ENCODE measurements around the gene AP3S2.

DNA sequence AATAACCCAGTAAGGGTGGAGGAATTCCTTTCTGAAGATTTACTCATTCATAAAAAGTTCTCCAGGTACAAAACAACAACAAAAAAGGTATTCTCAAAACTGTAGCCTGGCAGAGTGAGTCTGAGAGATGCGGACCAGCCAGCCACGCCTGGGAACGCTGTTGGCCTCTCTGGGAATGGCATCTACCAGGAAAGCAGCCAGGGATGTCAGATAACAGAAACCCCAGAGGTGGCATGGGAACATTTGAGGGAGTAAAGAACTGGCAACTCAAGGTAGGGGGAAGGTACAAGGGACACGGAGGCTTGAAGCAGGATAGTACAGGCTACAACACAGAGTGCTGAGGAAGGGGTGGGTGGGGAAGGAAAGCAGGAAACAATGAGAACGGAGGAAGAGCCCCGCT lies 7.1 kb upstream of the AP3S2 start:
- TF ChIP-seq, protein P1, sequence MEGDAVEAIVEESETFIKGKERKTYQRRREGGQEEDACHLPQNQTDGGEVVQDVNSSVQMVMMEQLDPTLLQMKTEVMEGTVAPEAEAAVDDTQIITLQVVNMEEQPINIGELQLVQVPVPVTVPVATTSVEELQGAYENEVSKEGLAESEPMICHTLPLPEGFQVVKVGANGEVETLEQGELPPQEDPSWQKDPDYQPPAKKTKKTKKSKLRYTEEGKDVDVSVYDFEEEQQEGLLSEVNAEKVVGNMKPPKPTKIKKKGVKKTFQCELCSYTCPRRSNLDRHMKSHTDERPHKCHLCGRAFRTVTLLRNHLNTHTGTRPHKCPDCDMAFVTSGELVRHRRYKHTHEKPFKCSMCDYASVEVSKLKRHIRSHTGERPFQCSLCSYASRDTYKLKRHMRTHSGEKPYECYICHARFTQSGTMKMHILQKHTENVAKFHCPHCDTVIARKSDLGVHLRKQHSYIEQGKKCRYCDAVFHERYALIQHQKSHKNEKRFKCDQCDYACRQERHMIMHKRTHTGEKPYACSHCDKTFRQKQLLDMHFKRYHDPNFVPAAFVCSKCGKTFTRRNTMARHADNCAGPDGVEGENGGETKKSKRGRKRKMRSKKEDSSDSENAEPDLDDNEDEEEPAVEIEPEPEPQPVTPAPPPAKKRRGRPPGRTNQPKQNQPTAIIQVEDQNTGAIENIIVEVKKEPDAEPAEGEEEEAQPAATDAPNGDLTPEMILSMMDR (conservative IDR thresholded peaks at IDR 0.05; ENCODE audit: low read depth, low read length): no peak
- no peak for TF ChIP-seq MAFK (IDR thresholded peaks at IDR 0.05; ENCODE audit: low read depth, low read length)
- TF ChIP-seq RCOR1 (IDR thresholded peaks at IDR 0.05; ENCODE audit: insufficient replicate concordance, low read length): no peak
- TF ChIP-seq MXI1 (IDR thresholded peaks at IDR 0.05; ENCODE audit: borderline replicate concordance, low read depth, low read length): no peak
- TF ChIP-seq POLR2A (IDR thresholded peaks at IDR 0.05; ENCODE audit: low read depth, low read length): no peak
